Endothelial cell of umbilical vein (primary cell): ENCODE measurements around the gene URI1. TPM values are rescaled to one million over a fixed set of nuclear protein-coding genes. Genes with fewer than 3 reads are reported as not detected.

ENCODE experiments used
- BruUV-seq: library from RNA; stranded (reverse); fragments of 400-500 nt; replicated peaks from 2 replicates; lab custom pipeline; 2021; lab: Mats Ljungman, UMichigan
- CTCF ChIA-PET: fragments of 300-600, 350-600 bp; sonication (Branson Sonifier 250); formaldehyde crosslinking; loops from one replicate; lab custom pipeline; 2021; ENCODE audit warnings: antibody characterized with exemption, inconsistent platforms; lab: Charles Lee
- POLR2A ChIA-PET: fragments of 300-600, 350-600 bp; sonication (Branson Sonifier 250); formaldehyde crosslinking; loops from one replicate; lab custom pipeline; 2021; ENCODE audit warnings: antibody characterized with exemption, inconsistent platforms; lab: Charles Lee
- DNase-seq: peaks from one replicate; pipeline ENCODE4 v3.0.0-alpha.2; 2011; ENCODE audit warnings: low read depth, low spot score
- FAIRE-seq: peaks from 2 replicates; lab custom pipeline; 2011; peaks lifted over from hg19 to GRCh38; lab: Jason Lieb, UNC
- H2AFZ ChIP-seq: 2 replicates; pipeline ENCODE4 v1.6.0; 2012; ENCODE audit warnings: low read depth, low read length, control low read depth, inconsistent platforms
- H3K27ac ChIP-seq: 2 replicates; pipeline ENCODE4 v1.5.1; 2011; ENCODE audit warnings: low read depth, mild to moderate bottlenecking, control low read depth, low read length, moderate library complexity; ENCODE audit not compliant: insufficient read depth
- H3K27me3 ChIP-seq, 2 experiments: 2 replicates each; pipeline versions ENCODE4 v1.6.0 to v1.6.1; 2011; ENCODE audit warnings: low read length in 2 of 2, mixed read lengths in 1 of 2; ENCODE audit not compliant: control insufficient read depth in 2 of 2, insufficient read depth in 2 of 2
- H3K36me3 ChIP-seq, 2 experiments: 2 replicates in 1 of 2; 3 replicates in 1 of 2; pipeline ENCODE4 v1.5.1; 2011; ENCODE audit warnings: low read length in 2 of 2, mild to moderate bottlenecking in 1 of 2, moderate library complexity in 1 of 2; ENCODE audit not compliant: control insufficient read depth in 2 of 2, insufficient read depth in 2 of 2; ENCODE audit errors: extremely low read depth in 1 of 2
- H3K4me1 ChIP-seq: 3 replicates; pipeline ENCODE4 v1.5.1; 2011; ENCODE audit warnings: mild to moderate bottlenecking, low read length; ENCODE audit not compliant: control insufficient read depth, insufficient read depth; ENCODE audit errors: extremely low read depth
- H3K4me2 ChIP-seq: 2 replicates; pipeline ENCODE4 v1.6.1; 2011; ENCODE audit warnings: low read length, control low read depth, mixed read lengths; ENCODE audit not compliant: insufficient read depth
- H3K4me3 ChIP-seq, 3 experiments: fragments of 200-600 bp in 1 of 3; sonication (generic), shearing (Covaris generic) in 1 of 3; replicated peaks in 1 of 3; 2 replicates each; pipeline ENCODE4 v1.5.1; 2011 to 2016; ENCODE audit warnings: control low read depth in 3 of 3, low read length in 3 of 3, mild to moderate bottlenecking in 2 of 3, inconsistent platforms in 1 of 3, low read depth in 1 of 3, moderate library complexity in 1 of 3; ENCODE audit not compliant: insufficient read depth in 1 of 3
- H3K79me2 ChIP-seq: 2 replicates; pipeline ENCODE4 v1.6.0; 2012; ENCODE audit warnings: low read length, inconsistent platforms; ENCODE audit not compliant: control insufficient read depth, insufficient read depth
- H3K9ac ChIP-seq: replicated peaks from 2 replicates; pipeline ENCODE3; 2011; ENCODE audit warnings: low read length, control low read depth; ENCODE audit not compliant: insufficient read depth; ENCODE audit errors: extremely low read depth
- H3K9me1 ChIP-seq: replicated peaks from 3 replicates; pipeline ENCODE4 v1.6.0; 2011; ENCODE audit warnings: mild to moderate bottlenecking, low read length; ENCODE audit not compliant: control insufficient read depth, insufficient read depth; ENCODE audit errors: extremely low read depth
- H3K9me3 ChIP-seq: replicated peaks from 2 replicates; pipeline ENCODE4 v1.5.1; 2012; ENCODE audit warnings: low read length, inconsistent platforms; ENCODE audit not compliant: control insufficient read depth, insufficient read depth
- H4K20me1 ChIP-seq: replicated peaks from 2 replicates; pipeline ENCODE3; 2011; ENCODE audit warnings: mild to moderate bottlenecking, low read length; ENCODE audit not compliant: control insufficient read depth, insufficient read depth; ENCODE audit errors: extremely low read depth
- EZH2 ChIP-seq: IDR thresholded peaks from 2 replicates; pipeline ENCODE4 v1.6.1; 2012; ENCODE audit warnings: borderline replicate concordance, low read depth, mild to moderate bottlenecking, moderate library complexity, low read length, inconsistent platforms; ENCODE audit not compliant: severe bottlenecking
- FOS ChIP-seq: IDR thresholded peaks from 2 replicates; pipeline ENCODE4 v1.6.1; 2011; ENCODE audit warnings: mild to moderate bottlenecking, low read length, moderate library complexity, borderline replicate concordance; ENCODE audit not compliant: insufficient read depth
- GATA2 ChIP-seq: IDR thresholded peaks from 2 replicates; pipeline ENCODE4 v1.7.0; 2011; ENCODE audit warnings: low read depth, mild to moderate bottlenecking, moderate library complexity, mixed read lengths, low read length; ENCODE audit not compliant: insufficient read length, insufficient read depth
- JUN ChIP-seq: IDR thresholded peaks from 2 replicates; pipeline ENCODE4 v1.6.1; 2011; ENCODE audit warnings: borderline replicate concordance, low read depth; ENCODE audit not compliant: insufficient read length, insufficient read depth
- MYC ChIP-seq: IDR thresholded peaks from one replicate; pipeline ENCODE4 v1.6.1; 2011; ENCODE audit warnings: mild to moderate bottlenecking, low read depth, low read length
- POLR2A ChIP-seq: IDR thresholded peaks from 2 replicates; pipeline ENCODE4 v1.6.1; 2012; ENCODE audit warnings: low read depth, mild to moderate bottlenecking, control low read depth, low read length
- POLR2AphosphoS5 ChIP-seq: IDR thresholded peaks from 2 replicates; pipeline ENCODE4 v1.6.1; 2012; ENCODE audit warnings: low read depth, mild to moderate bottlenecking, control low read depth, low read length, moderate library complexity; ENCODE audit not compliant: insufficient read depth
- dilution Hi-C: fragments of 300-500 bp; cut with MboI; formaldehyde crosslinking; loops from one replicate; pipeline ENCODE4 v1.15.0; 2019; ENCODE audit warnings: low sequenced_read_pairs; ENCODE audit not compliant: extremely low pct_ligation_motif_present
- intact Hi-C: fragments of 100-400 bp; cut with micrococcal nuclease; formaldehyde crosslinking; loops from one replicate; pipeline ENCODE4 v1.10.0; 2022
- polyA plus RNA-seq, 4 experiments: library from polyadenylated mRNA; depleted of rRNA in 3 of 4; stranded (reverse) in 3 of 4; unstranded in 1 of 4; fragments of >200 nt; gene quantifications; 2 replicates each; pipeline versions ENCODE4 v1.2.1 to v1.2.3, GENCODE V29; 2011 to 2012; ENCODE audit warnings: missing spikeins in 1 of 4
- total RNA-seq: library from RNA; stranded (reverse); gene quantifications from 2 replicates; pipeline ENCODE4 v1.2.3, GENCODE V29; 2021
- TF ChIP-seq, protein P1 (sequence below), 2 donors: IDR thresholded peaks; 1 replicate in 1 of 2; 2 replicates in 1 of 2; pipeline ENCODE4 v1.5.1; 2011; ENCODE audit warnings: low read length in 2 of 2, mild to moderate bottlenecking in 2 of 2, moderate library complexity in 2 of 2, control low read depth in 1 of 2, inconsistent platforms in 1 of 2, low read depth in 1 of 2; ENCODE audit not compliant: insufficient read depth in 1 of 2; ENCODE audit errors: extremely low read depth in 1 of 2
- TF ChIP-seq, protein P2 (sequence below): IDR thresholded peaks from 2 replicates; pipeline ENCODE4 v1.6.1; 2011; ENCODE audit not compliant: insufficient read depth, insufficient read length

The URI1 gene
- total and polyA plus RNA-seq, 2 donors (not counting 3 experiments of a cell fraction or from before 2014, with no cell fraction given), result 12.8 to 28.9 TPM

DNA sequence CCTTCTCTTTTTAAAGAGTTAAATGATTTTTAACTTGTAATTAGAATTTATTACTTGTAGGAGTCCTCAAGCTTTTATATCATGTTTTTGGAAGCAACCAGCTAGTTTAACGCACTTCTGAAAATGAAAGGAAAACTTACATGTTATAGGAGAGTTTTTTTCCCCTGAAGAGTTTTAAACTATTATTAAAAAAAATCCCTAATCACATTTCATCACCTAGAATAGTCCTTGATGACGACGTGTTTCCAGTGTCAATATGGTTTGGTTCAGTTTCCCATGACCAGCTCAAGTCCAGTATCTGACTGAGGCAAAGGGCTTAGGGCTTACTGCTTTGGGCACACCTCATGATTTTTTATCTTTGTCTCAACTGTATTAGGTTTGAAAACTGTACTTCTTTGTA is 36.0 kb downstream of the URI1 start:
- Histone ChIP-seq H3K9me1 (peaks cover 4% of the 10 kb centered on the region), H3K36me3 (no peaks in the 10 kb centered on the region), H3K9ac (no peak overlapping the region), H3K4me1 (no peaks in the 10 kb centered on the region), H2AFZ (no peak overlapping the region), H3K79me2 (peaks cover 34% of the 10 kb centered on the region), H3K27me3 (no peaks in the 10 kb centered on the region), H3K4me3 (no peak overlapping the region), H3K9me3 (no peaks in the 10 kb centered on the region), H3K27ac (no peak overlapping the region), H4K20me1 (no peaks in the 10 kb centered on the region), H3K4me2 (no peak overlapping the region)
- POLR2A ChIA-PET, result no interaction called here
- dilution Hi-C loops, result no loop called here
- intact Hi-C loops, result no loop called here
- no TSS peak for BruUV-seq
- TF ChIP-seq EZH2, result no peak
- TF ChIP-seq FOS, result no peak
- TF ChIP-seq POLR2AphosphoS5, result no peak
- no peak for TF ChIP-seq GATA2
- no peak for TF ChIP-seq JUN
- TF ChIP-seq, protein P1, sequence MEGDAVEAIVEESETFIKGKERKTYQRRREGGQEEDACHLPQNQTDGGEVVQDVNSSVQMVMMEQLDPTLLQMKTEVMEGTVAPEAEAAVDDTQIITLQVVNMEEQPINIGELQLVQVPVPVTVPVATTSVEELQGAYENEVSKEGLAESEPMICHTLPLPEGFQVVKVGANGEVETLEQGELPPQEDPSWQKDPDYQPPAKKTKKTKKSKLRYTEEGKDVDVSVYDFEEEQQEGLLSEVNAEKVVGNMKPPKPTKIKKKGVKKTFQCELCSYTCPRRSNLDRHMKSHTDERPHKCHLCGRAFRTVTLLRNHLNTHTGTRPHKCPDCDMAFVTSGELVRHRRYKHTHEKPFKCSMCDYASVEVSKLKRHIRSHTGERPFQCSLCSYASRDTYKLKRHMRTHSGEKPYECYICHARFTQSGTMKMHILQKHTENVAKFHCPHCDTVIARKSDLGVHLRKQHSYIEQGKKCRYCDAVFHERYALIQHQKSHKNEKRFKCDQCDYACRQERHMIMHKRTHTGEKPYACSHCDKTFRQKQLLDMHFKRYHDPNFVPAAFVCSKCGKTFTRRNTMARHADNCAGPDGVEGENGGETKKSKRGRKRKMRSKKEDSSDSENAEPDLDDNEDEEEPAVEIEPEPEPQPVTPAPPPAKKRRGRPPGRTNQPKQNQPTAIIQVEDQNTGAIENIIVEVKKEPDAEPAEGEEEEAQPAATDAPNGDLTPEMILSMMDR (IDR thresholded peaks at IDR 0.05; ENCODE audit: extremely low read depth in 1 of 2, insufficient read depth in 1 of 2, low read depth in 1 of 2, low read length in 2 of 2), result no peak
- TF ChIP-seq, protein P2, sequence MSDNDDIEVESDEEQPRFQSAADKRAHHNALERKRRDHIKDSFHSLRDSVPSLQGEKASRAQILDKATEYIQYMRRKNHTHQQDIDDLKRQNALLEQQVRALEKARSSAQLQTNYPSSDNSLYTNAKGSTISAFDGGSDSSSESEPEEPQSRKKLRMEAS, result no peak
- no peak for TF ChIP-seq MYC
- no peak for TF ChIP-seq POLR2A
- DNase-seq (no peak), FAIRE-seq (no peak)
- CTCF ChIA-PET, result no interaction called here
